BLaER1 treated with 17β-estradiol and CSF1 and Interleukin-3, amounts not matched to agents 10 nM and 100 nM (cell line): ENCODE results near the gene GNAO1.
A peak's percentile ranks its signal among the peaks of the same experiment; 100 is the strongest.

Experiments used
- H3K27ac ChIP-seq, 11 experiments: shearing (Covaris generic); formaldehyde crosslinking; 2 replicates each; pipeline ENCODE4 v1.8.1; 2022
- H3K27me3 ChIP-seq, 11 experiments: shearing (Covaris generic); formaldehyde crosslinking; 2 replicates each; pipeline ENCODE4 v1.8.1; 2022
- H3K36me3 ChIP-seq, 11 experiments: shearing (Covaris generic); formaldehyde crosslinking; 2 replicates each; pipeline ENCODE4 v1.8.1; 2022
- H3K4me1 ChIP-seq, 10 experiments: shearing (Covaris generic); formaldehyde crosslinking; 2 replicates each; pipeline ENCODE4 v1.8.1; 2022
- H3K4me2 ChIP-seq, 11 experiments: shearing (Covaris generic); formaldehyde crosslinking; 2 replicates each; pipeline ENCODE4 v1.8.1; 2022
- H3K4me3 ChIP-seq, 10 experiments: shearing (Covaris generic); formaldehyde crosslinking; 2 replicates each; pipeline ENCODE4 v1.8.1; 2022
- H3K9ac ChIP-seq, 11 experiments: shearing (Covaris generic); formaldehyde crosslinking; 2 replicates each; pipeline ENCODE4 v1.8.1; 2022
- H3K9me3 ChIP-seq, 11 experiments: shearing (Covaris generic); formaldehyde crosslinking; replicated peaks in 1 of 11; 2 replicates each; pipeline ENCODE4 v1.8.1; 2022
- H4K20me1 ChIP-seq, 11 experiments: shearing (Covaris generic); formaldehyde crosslinking; 2 replicates each; pipeline ENCODE4 v1.8.1; 2022
- Cebpa-rat ChIP-seq, 11 experiments: shearing (Covaris generic); IDR thresholded peaks; 2 replicates each; pipeline ENCODE4 v1.8.1; 2022

The GNAO1 gene

DNA sequence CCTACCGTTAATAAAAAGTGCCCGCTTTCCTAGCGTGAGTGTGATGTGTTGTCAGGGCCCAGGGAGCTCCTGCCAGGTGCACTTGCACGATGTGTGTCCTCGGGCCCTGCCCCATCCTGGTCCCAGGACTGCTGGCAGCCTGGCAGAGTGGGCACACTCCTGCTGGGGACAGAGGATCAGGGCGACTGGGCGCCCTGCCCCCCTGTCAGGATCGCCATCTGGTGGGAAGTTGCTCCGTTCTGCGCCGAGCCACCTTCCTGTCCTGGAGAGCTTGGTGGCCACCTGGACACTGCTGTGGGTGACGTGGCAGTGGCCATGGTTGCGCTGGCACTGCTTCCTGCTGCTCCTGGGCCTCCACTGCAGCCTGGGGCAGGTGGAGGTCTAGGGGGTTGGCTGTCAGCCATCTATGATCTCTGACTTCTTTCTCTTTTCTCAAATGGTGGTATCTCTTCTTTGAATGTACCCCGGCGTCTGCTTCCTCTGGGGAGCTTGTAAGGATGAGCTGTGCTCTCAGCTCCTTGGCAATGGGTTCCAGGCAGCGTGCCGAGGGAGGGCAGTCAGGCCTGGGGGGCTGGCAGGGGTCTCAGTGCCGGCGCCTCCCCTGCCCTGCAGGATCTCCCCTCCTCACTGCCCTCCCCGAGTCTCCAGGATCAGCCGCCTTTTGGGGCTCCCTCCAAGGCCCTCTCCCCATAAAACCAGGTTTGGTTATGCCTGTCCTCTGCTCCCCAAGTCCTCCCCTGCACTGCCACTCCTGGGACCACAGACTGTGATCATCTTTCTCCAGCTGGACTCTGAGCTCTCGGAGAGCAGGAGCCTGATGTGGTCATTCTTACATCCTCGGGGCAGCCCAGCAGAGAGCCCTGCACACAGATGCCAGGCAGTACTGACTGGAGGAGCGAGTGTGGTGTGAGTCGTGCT is 157.1 kb downstream of the GNAO1 start:
- Histone ChIP-seq H3K27me3 (no peaks in the 10 kb centered on the region), H3K36me3 (no peaks in the 10 kb centered on the region), H3K9me3 (no peaks in the 10 kb centered on the region), H3K27ac (no peak overlapping the region), H3K9ac (no peak overlapping the region), H3K4me2 (no peak overlapping the region), H4K20me1 (no peaks in the 10 kb centered on the region), H3K4me1 (peaks cover 0 to 15% (median 4%) of the 10 kb centered on the region in 10 experiments; a peak in 8 of 20 replicates), H3K4me3 (no peak overlapping the region)
- TF ChIP-seq Cebpa-rat (IDR thresholded peaks at IDR 0.05) = no peak

DNA sequence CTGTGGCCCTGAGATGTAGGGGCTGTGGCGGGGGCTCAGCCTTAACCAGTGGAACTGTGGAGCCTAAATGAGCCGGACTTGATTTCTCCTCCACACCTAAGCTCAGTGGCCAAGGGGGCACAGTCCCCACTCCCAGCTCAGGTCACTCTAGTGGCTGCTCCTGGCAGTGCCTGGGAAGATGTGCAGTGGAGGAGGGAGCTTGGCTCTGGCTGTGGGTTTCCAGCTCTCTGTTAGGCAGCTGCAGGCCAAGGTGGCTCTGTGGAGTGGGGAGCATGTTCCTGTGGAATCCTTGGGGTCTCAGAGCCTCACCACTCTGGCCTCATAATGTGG is 157.8 kb downstream of the GNAO1 start:
- H3K4me1 ChIP-seq = peaks cover 0 to 10% (median 1%) of the 10 kb centered on the region in 10 experiments; a peak in 8 of 20 replicates
- no peaks in the 10 kb centered on the region for H3K27me3 ChIP-seq
- TF ChIP-seq Cebpa-rat (IDR thresholded peaks at IDR 0.05) = no peak
- H3K9ac ChIP-seq = no peak overlapping the region
- no peaks in the 10 kb centered on the region for H3K36me3 ChIP-seq
- H3K9me3 ChIP-seq = no peaks in the 10 kb centered on the region
- H3K27ac ChIP-seq = no peak overlapping the region
- H3K4me3 ChIP-seq = no peak overlapping the region
- no peaks in the 10 kb centered on the region for H4K20me1 ChIP-seq
- H3K4me2 ChIP-seq = no peak overlapping the region

DNA sequence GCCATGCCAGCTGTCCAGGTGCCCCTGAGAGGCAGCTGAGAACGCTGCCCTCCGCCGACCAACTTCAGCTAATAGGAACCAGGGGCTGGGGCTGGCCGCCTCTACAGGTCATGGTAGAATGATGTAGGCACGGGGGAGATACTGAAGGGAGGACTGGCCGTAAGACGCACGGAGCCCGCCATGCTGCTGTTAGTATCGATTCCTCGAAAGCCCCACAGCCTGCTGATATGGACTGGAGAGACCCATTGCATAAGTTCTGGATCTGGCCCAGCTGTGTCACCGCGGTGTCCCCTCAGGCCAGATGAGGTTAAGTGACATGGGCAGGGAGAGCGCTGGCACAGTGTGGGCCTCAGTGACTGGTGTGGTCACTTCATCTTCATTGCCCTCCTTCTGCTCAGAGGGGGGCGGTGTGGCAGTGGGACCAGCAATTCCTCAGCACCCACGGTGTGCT is 158.4 kb downstream of the GNAO1 start:
- no peak for TF ChIP-seq Cebpa-rat (IDR thresholded peaks at IDR 0.05)
- Histone ChIP-seq H4K20me1 (no peaks in the 10 kb centered on the region), H3K9ac (no peak overlapping the region), H3K4me2 (no peak overlapping the region), H3K4me1 (peaks cover 0 to 10% (median 0%) of the 10 kb centered on the region in 10 experiments; a peak in 6 of 20 replicates), H3K9me3 (no peaks in the 10 kb centered on the region), H3K27me3 (no peaks in the 10 kb centered on the region), H3K27ac (no peak overlapping the region), H3K36me3 (no peaks in the 10 kb centered on the region), H3K4me3 (no peak overlapping the region)

DNA sequence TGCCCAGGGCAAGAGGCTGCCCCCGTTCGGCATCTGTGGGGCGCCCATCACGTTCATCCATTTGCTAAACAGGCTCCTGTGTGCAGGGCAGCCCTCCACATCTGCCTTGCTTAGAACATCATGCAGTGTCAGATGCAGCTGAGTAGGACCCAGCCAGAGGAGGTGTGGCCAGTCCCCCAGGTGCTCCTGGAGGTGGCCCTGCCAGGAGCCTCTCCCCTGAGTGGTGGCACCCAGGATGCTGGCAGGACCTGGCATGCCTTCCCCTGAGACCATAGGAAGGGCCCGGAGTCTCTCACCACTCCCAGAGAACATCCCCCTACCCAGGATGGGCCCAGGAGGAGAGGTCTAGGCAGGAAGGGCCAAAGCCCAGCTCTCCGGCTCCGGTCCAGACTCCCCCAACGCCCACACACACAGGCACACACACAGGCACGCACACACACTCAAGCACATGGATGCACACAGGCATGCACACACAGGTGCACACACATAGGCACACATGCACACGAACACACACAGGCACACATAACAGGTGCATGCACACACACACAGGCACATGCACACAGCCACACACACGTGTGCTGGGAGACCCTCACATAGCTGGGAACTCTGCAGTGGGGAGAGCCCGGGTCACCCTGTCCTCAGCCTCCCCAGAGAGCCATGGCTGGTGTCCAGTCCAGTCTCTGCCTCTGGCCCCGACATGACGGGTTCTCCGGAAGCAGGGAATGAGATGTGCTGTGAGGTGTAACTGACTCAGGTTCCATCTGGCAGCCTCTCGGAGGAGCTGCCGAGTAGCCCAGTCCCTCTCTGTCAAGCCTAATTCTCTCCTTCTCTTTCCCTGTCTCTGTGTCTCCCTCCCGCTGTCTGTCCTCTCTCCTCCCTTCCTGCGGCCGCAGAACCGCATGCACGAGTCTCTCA is 159.5 kb downstream of the GNAO1 start:
- no peak for TF ChIP-seq Cebpa-rat (IDR thresholded peaks at IDR 0.05)
- H3K36me3 ChIP-seq = no peaks in the 10 kb centered on the region
- peaks cover 0 to 9% (median 0%) of the 10 kb centered on the region in 10 experiments; a peak in 7 of 20 replicates for H3K4me1 ChIP-seq
- H3K4me2 ChIP-seq = no peak overlapping the region
- H4K20me1 ChIP-seq = no peaks in the 10 kb centered on the region
- no peaks in the 10 kb centered on the region for H3K27me3 ChIP-seq
- H3K27ac ChIP-seq = no peak overlapping the region
- no peaks in the 10 kb centered on the region for H3K9me3 ChIP-seq
- no peak overlapping the region for H3K9ac ChIP-seq
- no peak overlapping the region for H3K4me3 ChIP-seq

DNA sequence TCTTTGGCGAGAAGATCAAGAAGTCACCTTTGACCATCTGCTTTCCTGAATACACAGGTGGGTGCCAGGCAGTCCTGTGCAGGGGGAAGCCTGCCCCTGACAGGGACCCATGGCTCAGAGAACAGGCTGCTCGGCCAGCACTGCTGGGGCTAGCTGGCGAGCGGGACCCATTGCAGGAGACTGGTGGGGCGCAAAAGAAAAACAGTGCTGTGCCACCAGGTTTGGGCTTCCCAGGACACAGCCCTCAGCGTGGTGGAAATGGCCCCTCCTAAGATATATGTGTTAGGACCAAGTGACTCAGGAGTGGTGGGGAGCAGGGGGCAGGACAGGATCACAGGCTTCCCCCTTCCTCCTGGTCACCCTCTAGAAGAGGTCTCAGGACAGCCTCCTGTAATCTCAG is 160.2 kb downstream of the GNAO1 start:
- Histone ChIP-seq H3K4me3 (no peak overlapping the region), H4K20me1 (no peaks in the 10 kb centered on the region), H3K4me1 (peaks cover 4 to 17% (median 5%) of the 10 kb centered on the region in 10 experiments; a peak in 18 of 20 replicates), H3K9ac (no peak overlapping the region), H3K4me2 (no peak overlapping the region), H3K9me3 (no peaks in the 10 kb centered on the region), H3K27ac (no peak overlapping the region), H3K27me3 (no peaks in the 10 kb centered on the region), H3K36me3 (no peaks in the 10 kb centered on the region)
- TF ChIP-seq Cebpa-rat (IDR thresholded peaks at IDR 0.05) = no peak

DNA sequence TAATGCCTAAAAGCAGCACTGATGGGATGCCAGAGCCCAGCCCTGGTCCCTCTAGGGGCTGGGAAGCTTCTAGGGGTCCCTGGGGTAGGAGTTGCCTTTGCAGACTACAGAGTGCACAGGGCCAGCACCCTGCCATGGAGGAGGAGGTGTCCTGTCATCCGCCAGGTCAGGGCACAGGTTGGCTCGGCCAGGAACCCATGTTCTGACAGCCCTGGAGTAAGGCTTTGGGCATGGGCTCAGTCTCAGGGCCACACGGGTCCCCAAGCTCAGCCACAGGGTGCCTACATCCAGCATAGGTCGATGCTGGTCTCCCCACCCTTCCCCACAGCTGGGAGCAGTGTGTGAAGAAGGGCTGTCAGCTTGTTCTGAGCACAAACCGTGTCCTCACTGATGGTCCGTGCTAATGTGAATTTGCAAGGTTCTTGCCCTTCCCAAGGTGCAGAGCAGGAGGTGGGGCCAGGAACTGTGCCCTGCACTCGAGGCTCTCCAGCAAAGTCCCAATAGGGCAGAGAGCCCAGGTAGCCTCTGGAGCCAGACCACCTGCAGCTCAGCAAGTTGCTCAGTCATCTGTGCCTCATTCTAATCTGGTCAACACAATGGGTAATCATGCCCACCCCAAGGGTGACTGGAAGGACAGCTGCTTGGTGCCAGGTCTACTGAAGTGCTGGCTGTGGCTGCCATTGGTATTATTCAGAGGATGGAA is 161.2 kb downstream of the GNAO1 start:
- no peaks in the 10 kb centered on the region for H4K20me1 ChIP-seq
- H3K27me3 ChIP-seq = no peaks in the 10 kb centered on the region
- H3K4me2 ChIP-seq = no peak overlapping the region
- no peaks in the 10 kb centered on the region for H3K36me3 ChIP-seq
- H3K4me1 ChIP-seq = peaks cover 14 to 27% (median 15%) of the 10 kb centered on the region in 10 experiments
- H3K4me3 ChIP-seq = no peak overlapping the region
- no peak overlapping the region for H3K9ac ChIP-seq
- no peaks in the 10 kb centered on the region for H3K9me3 ChIP-seq
- no peak overlapping the region for H3K27ac ChIP-seq
- TF ChIP-seq Cebpa-rat (IDR thresholded peaks at IDR 0.05) = no peak

DNA sequence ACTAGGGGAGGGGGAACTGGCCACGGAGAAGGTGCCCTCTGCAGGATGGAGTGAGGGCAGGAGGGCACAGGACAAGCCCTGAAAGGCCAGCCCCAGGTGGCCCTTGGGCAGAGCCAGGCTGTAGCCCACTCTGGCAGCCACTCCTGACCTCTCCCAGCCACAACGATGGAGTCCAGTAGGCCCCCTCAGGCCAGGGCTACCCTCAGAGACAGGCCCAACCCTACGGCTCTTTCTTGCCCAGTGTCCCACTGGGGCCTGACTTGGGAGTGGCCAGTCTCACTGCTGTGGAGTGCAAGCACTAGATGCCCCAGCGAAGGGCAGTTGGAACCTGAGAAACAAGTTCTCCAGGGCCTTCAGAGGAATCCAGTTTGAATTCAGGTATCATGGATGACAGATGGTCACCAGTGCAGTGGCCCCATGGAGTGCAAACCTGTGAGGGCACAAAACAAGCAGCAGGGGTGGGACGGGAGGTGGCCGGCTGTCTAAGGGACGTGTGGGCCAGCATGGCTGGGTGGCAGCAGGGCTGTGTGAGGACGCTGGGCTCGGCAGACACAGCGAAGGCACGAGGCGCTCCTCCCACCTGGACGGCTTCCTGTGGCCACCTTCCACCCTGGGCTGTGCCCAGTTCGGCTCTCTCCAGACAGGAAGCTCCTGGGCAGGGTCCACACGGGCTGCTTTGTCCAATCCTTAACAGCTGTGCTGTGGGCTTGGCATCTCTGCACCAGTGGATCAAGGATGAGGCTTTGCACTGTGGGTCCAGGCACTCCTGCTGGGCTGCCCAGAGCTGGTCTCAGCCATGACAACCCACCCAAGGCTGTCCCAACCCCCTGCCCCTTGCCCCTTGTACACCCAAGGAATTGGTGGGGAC is 162.0 kb downstream of the GNAO1 start:
- TF ChIP-seq Cebpa-rat (IDR thresholded peaks at IDR 0.05) = no peak
- H4K20me1 ChIP-seq = no peaks in the 10 kb centered on the region
- no peak overlapping the region for H3K27ac ChIP-seq
- no peaks in the 10 kb centered on the region for H3K36me3 ChIP-seq
- no peaks in the 10 kb centered on the region for H3K27me3 ChIP-seq
- H3K4me1 ChIP-seq = peaks cover 15 to 35% (median 22%) of the 10 kb centered on the region in 10 experiments
- no peak overlapping the region for H3K9ac ChIP-seq
- H3K4me2 ChIP-seq = no peak overlapping the region
- H3K4me3 ChIP-seq = no peak overlapping the region
- H3K9me3 ChIP-seq = no peaks in the 10 kb centered on the region

DNA sequence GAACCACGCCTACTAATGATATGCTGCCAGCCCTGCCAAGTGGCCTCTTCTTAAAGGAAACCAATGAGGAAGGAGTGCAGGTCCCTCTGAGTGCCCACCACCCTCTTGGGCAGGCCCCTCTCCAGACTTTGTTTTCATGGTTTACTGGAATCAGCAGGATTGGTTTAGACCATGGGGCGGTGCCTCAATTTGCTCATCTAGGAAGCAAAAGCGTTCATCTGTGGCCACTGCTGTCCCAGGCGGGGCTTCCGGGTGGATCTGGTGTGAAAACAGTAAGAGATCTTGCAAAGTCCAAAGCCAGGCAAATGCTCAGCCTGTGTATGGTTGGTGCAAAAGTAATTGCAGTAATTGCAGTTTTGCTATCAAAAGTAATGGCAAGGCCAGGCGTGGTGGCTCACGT is 162.7 kb downstream of the GNAO1 start:
- H4K20me1 ChIP-seq = no peaks in the 10 kb centered on the region
- TF ChIP-seq Cebpa-rat (IDR thresholded peaks at IDR 0.05) = no peak
- no peaks in the 10 kb centered on the region for H3K27me3 ChIP-seq
- no peaks in the 10 kb centered on the region for H3K9me3 ChIP-seq
- H3K4me3 ChIP-seq = no peak overlapping the region
- H3K4me2 ChIP-seq = peak overlapping the region in 3 of 11 experiments; percentile 9 to 24 (median 12); a peak in 2 of 22 replicates
- H3K9ac ChIP-seq = no peak overlapping the region
- H3K27ac ChIP-seq = no peak overlapping the region
- no peaks in the 10 kb centered on the region for H3K36me3 ChIP-seq
- H3K4me1 ChIP-seq = peaks cover 17 to 40% (median 22%) of the 10 kb centered on the region in 10 experiments
